Endothelial cell of umbilical vein (primary cell): ENCODE results near the gene UBP1. TPM values are rescaled to one million over a fixed set of nuclear protein-coding genes. Genes with fewer than 3 reads are reported as not detected.

Source experiments
- BruUV-seq: library from RNA; stranded (reverse); fragments of 400-500 nt; replicated peaks from 2 replicates; lab custom pipeline; 2021; lab: Mats Ljungman, UMichigan
- CTCF ChIA-PET: fragments of 300-600, 350-600 bp; sonication (Branson Sonifier 250); formaldehyde crosslinking; loops from one replicate; lab custom pipeline; 2021; ENCODE audit warnings: antibody characterized with exemption, inconsistent platforms; lab: Charles Lee
- POLR2A ChIA-PET: fragments of 300-600, 350-600 bp; sonication (Branson Sonifier 250); formaldehyde crosslinking; loops from one replicate; lab custom pipeline; 2021; ENCODE audit warnings: antibody characterized with exemption, inconsistent platforms; lab: Charles Lee
- DNase-seq: peaks from one replicate; pipeline ENCODE4 v3.0.0-alpha.2; 2011; ENCODE audit warnings: low read depth, low spot score
- FAIRE-seq: peaks from 2 replicates; lab custom pipeline; 2011; peaks lifted over from hg19 to GRCh38; lab: Jason Lieb, UNC
- H2AFZ ChIP-seq: 2 replicates; pipeline ENCODE4 v1.6.0; 2012; ENCODE audit warnings: low read depth, low read length, control low read depth, inconsistent platforms
- H3K27ac ChIP-seq: 2 replicates; pipeline ENCODE4 v1.5.1; 2011; ENCODE audit warnings: low read depth, mild to moderate bottlenecking, control low read depth, low read length, moderate library complexity; ENCODE audit not compliant: insufficient read depth
- H3K27me3 ChIP-seq, 2 experiments: 2 replicates each; pipeline versions ENCODE4 v1.6.0 to v1.6.1; 2011; ENCODE audit warnings: low read length in 2 of 2, mixed read lengths in 1 of 2; ENCODE audit not compliant: control insufficient read depth in 2 of 2, insufficient read depth in 2 of 2
- H3K36me3 ChIP-seq, 2 experiments: 2 replicates in 1 of 2; 3 replicates in 1 of 2; pipeline ENCODE4 v1.5.1; 2011; ENCODE audit warnings: low read length in 2 of 2, mild to moderate bottlenecking in 1 of 2, moderate library complexity in 1 of 2; ENCODE audit not compliant: control insufficient read depth in 2 of 2, insufficient read depth in 2 of 2; ENCODE audit errors: extremely low read depth in 1 of 2
- H3K4me1 ChIP-seq: 3 replicates; pipeline ENCODE4 v1.5.1; 2011; ENCODE audit warnings: mild to moderate bottlenecking, low read length; ENCODE audit not compliant: control insufficient read depth, insufficient read depth; ENCODE audit errors: extremely low read depth
- H3K4me2 ChIP-seq: 2 replicates; pipeline ENCODE4 v1.6.1; 2011; ENCODE audit warnings: low read length, control low read depth, mixed read lengths; ENCODE audit not compliant: insufficient read depth
- H3K4me3 ChIP-seq, 3 experiments: fragments of 200-600 bp in 1 of 3; sonication (generic), shearing (Covaris generic) in 1 of 3; replicated peaks in 1 of 3; 2 replicates each; pipeline ENCODE4 v1.5.1; 2011 to 2016; ENCODE audit warnings: control low read depth in 3 of 3, low read length in 3 of 3, mild to moderate bottlenecking in 2 of 3, inconsistent platforms in 1 of 3, low read depth in 1 of 3, moderate library complexity in 1 of 3; ENCODE audit not compliant: insufficient read depth in 1 of 3
- H3K79me2 ChIP-seq: 2 replicates; pipeline ENCODE4 v1.6.0; 2012; ENCODE audit warnings: low read length, inconsistent platforms; ENCODE audit not compliant: control insufficient read depth, insufficient read depth
- H3K9ac ChIP-seq: replicated peaks from 2 replicates; pipeline ENCODE3; 2011; ENCODE audit warnings: low read length, control low read depth; ENCODE audit not compliant: insufficient read depth; ENCODE audit errors: extremely low read depth
- H3K9me1 ChIP-seq: replicated peaks from 3 replicates; pipeline ENCODE4 v1.6.0; 2011; ENCODE audit warnings: mild to moderate bottlenecking, low read length; ENCODE audit not compliant: control insufficient read depth, insufficient read depth; ENCODE audit errors: extremely low read depth
- H3K9me3 ChIP-seq: replicated peaks from 2 replicates; pipeline ENCODE4 v1.5.1; 2012; ENCODE audit warnings: low read length, inconsistent platforms; ENCODE audit not compliant: control insufficient read depth, insufficient read depth
- H4K20me1 ChIP-seq: replicated peaks from 2 replicates; pipeline ENCODE3; 2011; ENCODE audit warnings: mild to moderate bottlenecking, low read length; ENCODE audit not compliant: control insufficient read depth, insufficient read depth; ENCODE audit errors: extremely low read depth
- EZH2 ChIP-seq: IDR thresholded peaks from 2 replicates; pipeline ENCODE4 v1.6.1; 2012; ENCODE audit warnings: borderline replicate concordance, low read depth, mild to moderate bottlenecking, moderate library complexity, low read length, inconsistent platforms; ENCODE audit not compliant: severe bottlenecking
- FOS ChIP-seq: IDR thresholded peaks from 2 replicates; pipeline ENCODE4 v1.6.1; 2011; ENCODE audit warnings: mild to moderate bottlenecking, low read length, moderate library complexity, borderline replicate concordance; ENCODE audit not compliant: insufficient read depth
- GATA2 ChIP-seq: IDR thresholded peaks from 2 replicates; pipeline ENCODE4 v1.7.0; 2011; ENCODE audit warnings: low read depth, mild to moderate bottlenecking, moderate library complexity, mixed read lengths, low read length; ENCODE audit not compliant: insufficient read length, insufficient read depth
- JUN ChIP-seq: IDR thresholded peaks from 2 replicates; pipeline ENCODE4 v1.6.1; 2011; ENCODE audit warnings: borderline replicate concordance, low read depth; ENCODE audit not compliant: insufficient read length, insufficient read depth
- MYC ChIP-seq: IDR thresholded peaks from one replicate; pipeline ENCODE4 v1.6.1; 2011; ENCODE audit warnings: mild to moderate bottlenecking, low read depth, low read length
- POLR2A ChIP-seq: IDR thresholded peaks from 2 replicates; pipeline ENCODE4 v1.6.1; 2012; ENCODE audit warnings: low read depth, mild to moderate bottlenecking, control low read depth, low read length
- POLR2AphosphoS5 ChIP-seq: IDR thresholded peaks from 2 replicates; pipeline ENCODE4 v1.6.1; 2012; ENCODE audit warnings: low read depth, mild to moderate bottlenecking, control low read depth, low read length, moderate library complexity; ENCODE audit not compliant: insufficient read depth
- dilution Hi-C: fragments of 300-500 bp; cut with MboI; formaldehyde crosslinking; loops from one replicate; pipeline ENCODE4 v1.15.0; 2019; ENCODE audit warnings: low sequenced_read_pairs; ENCODE audit not compliant: extremely low pct_ligation_motif_present
- intact Hi-C: fragments of 100-400 bp; cut with micrococcal nuclease; formaldehyde crosslinking; loops from one replicate; pipeline ENCODE4 v1.10.0; 2022
- polyA plus RNA-seq, 4 experiments: library from polyadenylated mRNA; depleted of rRNA in 3 of 4; stranded (reverse) in 3 of 4; unstranded in 1 of 4; fragments of >200 nt; gene quantifications; 2 replicates each; pipeline versions ENCODE4 v1.2.1 to v1.2.3, GENCODE V29; 2011 to 2012; ENCODE audit warnings: missing spikeins in 1 of 4
- total RNA-seq: library from RNA; stranded (reverse); gene quantifications from 2 replicates; pipeline ENCODE4 v1.2.3, GENCODE V29; 2021
- TF ChIP-seq, protein P1 (sequence below): IDR thresholded peaks from 2 replicates; pipeline ENCODE4 v1.6.1; 2011; ENCODE audit not compliant: insufficient read depth, insufficient read length
- TF ChIP-seq, protein P2 (sequence below), 2 donors: IDR thresholded peaks; 1 replicate in 1 of 2; 2 replicates in 1 of 2; pipeline ENCODE4 v1.5.1; 2011; ENCODE audit warnings: low read length in 2 of 2, mild to moderate bottlenecking in 2 of 2, moderate library complexity in 2 of 2, control low read depth in 1 of 2, inconsistent platforms in 1 of 2, low read depth in 1 of 2; ENCODE audit not compliant: insufficient read depth in 1 of 2; ENCODE audit errors: extremely low read depth in 1 of 2

UBP1 gene
- total and polyA plus RNA-seq, 2 donors (not counting 3 experiments of a cell fraction or from before 2014, with no cell fraction given), result 60.2 to 90.5 TPM

DNA sequence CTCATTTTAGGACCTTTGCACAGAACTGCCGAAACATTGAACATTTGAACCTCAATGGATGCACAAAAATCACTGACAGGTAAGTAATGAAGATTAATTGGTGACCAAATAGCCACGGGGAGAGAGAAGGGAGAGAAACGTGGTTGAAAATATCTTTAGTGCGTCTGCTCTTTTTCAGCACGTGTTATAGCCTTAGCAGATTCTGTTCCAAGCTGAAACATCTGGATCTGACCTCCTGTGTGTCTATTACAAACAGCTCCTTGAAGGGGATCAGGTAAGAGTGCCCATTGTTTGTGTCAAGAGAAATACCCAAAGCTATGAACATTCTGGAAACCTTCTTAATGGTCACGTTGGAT, 67.1 kb downstream of the UBP1 start:
- Histone ChIP-seq H3K9ac (no peak overlapping the region), H3K4me2 (peak overlapping the region; percentile 52), H3K27ac (no peak overlapping the region), H3K9me3 (no peaks in the 10 kb centered on the region), H3K9me1 (no peaks in the 10 kb centered on the region), H3K27me3 (no peaks in the 10 kb centered on the region), H4K20me1 (no peaks in the 10 kb centered on the region), H2AFZ (no peak overlapping the region), H3K36me3 (peaks cover 13 to 16% of the 10 kb centered on the region in 2 experiments), H3K4me3 (no peak overlapping the region), H3K4me1 (peaks cover 6% of the 10 kb centered on the region), H3K79me2 (no peaks in the 10 kb centered on the region)
- TF ChIP-seq EZH2 (no peak), FOS (no peak), MYC (no peak), JUN (no peak), POLR2AphosphoS5 (no peak), GATA2 (no peak), POLR2A (no peak)
- TF ChIP-seq, protein P1, sequence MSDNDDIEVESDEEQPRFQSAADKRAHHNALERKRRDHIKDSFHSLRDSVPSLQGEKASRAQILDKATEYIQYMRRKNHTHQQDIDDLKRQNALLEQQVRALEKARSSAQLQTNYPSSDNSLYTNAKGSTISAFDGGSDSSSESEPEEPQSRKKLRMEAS, result no peak
- TF ChIP-seq, protein P2, sequence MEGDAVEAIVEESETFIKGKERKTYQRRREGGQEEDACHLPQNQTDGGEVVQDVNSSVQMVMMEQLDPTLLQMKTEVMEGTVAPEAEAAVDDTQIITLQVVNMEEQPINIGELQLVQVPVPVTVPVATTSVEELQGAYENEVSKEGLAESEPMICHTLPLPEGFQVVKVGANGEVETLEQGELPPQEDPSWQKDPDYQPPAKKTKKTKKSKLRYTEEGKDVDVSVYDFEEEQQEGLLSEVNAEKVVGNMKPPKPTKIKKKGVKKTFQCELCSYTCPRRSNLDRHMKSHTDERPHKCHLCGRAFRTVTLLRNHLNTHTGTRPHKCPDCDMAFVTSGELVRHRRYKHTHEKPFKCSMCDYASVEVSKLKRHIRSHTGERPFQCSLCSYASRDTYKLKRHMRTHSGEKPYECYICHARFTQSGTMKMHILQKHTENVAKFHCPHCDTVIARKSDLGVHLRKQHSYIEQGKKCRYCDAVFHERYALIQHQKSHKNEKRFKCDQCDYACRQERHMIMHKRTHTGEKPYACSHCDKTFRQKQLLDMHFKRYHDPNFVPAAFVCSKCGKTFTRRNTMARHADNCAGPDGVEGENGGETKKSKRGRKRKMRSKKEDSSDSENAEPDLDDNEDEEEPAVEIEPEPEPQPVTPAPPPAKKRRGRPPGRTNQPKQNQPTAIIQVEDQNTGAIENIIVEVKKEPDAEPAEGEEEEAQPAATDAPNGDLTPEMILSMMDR (IDR thresholded peaks at IDR 0.05; ENCODE audit: extremely low read depth in 1 of 2, insufficient read depth in 1 of 2, low read depth in 1 of 2, low read length in 2 of 2), result no peak
- DNase-seq (no peak), FAIRE-seq (no peak)
- no TSS peak for BruUV-seq
- CTCF ChIA-PET, result interaction anchor here (0.5 to 5.7 kb wide), 96 partner anchors 8 to 425 kb away, joined by 3 to 639 read pairs (median 6); partner anchors contain the start of genes CRTAP, GLB1, SUSD5 and TMPPE
- POLR2A ChIA-PET, result interaction anchor here (1.6 kb wide), 1 partner anchor 242 kb away, joined by 9 read pairs; no protein-coding TSS in a partner anchor
- intact Hi-C loops (loop anchor here (2.0 to 5.0 kb wide), 3 partner anchors 96 to 414 kb away; partner anchors contain the start of genes FBXL2 and SUSD5), dilution Hi-C loops (no loop called here)
